HS-5 (cell line): Measurements from ENCODE around the gene ANTKMT.

Experiments
- DNase-seq: peaks from one replicate; pipeline ENCODE4 v3.0.0-alpha.2; 2012; ENCODE audit warnings: low read depth

ANTKMT gene

DNA sequence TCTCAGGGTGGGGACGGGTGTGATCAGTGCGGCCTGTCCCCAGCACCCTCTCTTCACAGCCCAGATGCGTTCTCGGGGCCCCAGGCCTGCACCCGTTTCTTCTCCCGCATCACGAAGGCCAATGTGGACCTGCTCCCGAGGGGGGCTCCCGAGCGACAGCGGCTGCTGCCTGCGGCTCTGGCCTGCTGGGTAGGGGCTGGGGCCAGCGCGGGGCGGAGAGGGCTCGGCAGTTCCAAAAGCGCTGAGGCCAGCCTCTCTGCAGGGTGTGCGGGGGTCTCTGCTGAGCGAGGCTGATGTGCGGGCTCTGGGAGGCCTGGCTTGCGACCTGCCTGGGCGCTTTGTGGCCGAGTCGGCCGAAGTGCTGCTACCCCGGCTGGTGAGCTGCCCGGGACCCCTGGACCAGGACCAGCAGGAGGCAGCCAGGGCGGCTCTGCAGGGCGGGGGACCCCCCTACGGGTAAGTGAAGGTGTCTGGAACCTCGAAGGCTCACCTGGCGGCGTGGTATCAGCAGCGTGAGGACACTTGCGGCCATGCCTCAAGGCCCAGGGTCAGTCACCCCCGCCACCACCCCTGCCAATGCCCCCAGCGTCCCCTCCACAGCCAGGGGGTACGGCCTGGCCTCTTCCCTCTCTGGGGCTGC, 44.0 kb downstream of the ANTKMT start:
- no peak for DNase-seq

- DNase-seq, result no peak
These were observed 44.5 kb downstream of the ANTKMT start for GRCh38 chr16:765488-765865.

GRCh38 chr16:766008-766819, 45.3 kb downstream of the ANTKMT start:
- DNase-seq, result no peak

DNA sequence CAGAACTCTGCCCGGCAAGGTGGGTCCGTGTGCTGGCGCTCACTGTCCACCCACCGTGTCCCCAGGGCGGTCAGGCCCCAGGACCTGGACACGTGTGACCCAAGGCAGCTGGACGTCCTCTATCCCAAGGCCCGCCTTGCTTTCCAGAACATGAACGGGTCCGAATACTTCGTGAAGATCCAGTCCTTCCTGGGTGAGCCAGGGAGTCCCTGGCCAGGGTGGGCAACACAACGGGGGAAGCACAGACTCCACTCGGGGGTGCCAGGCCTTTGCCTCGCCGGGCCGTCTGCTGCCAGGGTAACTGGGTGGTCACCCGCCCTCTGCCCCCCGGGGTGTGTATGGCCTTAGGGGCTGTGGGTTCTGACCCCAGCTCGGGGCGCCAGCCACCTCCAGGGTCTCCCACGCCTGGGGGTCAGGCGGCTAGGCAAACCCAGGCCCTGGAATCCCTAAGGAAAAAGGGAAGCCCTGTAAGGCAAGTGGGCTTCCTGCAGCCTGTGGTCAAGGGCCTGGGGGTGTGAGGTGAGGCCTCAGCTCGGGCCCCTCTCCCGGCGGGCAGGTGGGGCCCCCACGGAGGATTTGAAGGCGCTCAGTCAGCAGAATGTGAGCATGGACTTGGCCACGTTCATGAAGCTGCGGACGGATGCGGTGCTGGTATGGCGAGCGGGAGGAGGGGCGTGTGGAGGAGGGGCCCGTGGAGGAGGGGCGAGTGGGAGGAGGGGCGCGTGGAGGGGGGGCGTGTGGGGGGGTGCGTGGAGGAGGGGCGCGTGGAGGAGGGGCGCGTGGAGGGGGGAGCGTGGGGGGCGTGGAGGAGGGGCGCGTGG, 46.1 kb downstream of the ANTKMT start:
- DNase-seq, result no peak

GRCh38 chr16:767743-768235, 46.8 kb downstream of the ANTKMT start:
- no peak for DNase-seq

GRCh38 chr16:768428-768827, 47.5 kb downstream of the ANTKMT start:
- DNase-seq, result no peak

- no peak for DNase-seq
These were observed 48.3 kb downstream of the ANTKMT start for GRCh38 chr16:769184-769784.

- no peak for DNase-seq
These were observed 49.0 kb downstream of the ANTKMT start for GRCh38 chr16:769934-770333.

DNA sequence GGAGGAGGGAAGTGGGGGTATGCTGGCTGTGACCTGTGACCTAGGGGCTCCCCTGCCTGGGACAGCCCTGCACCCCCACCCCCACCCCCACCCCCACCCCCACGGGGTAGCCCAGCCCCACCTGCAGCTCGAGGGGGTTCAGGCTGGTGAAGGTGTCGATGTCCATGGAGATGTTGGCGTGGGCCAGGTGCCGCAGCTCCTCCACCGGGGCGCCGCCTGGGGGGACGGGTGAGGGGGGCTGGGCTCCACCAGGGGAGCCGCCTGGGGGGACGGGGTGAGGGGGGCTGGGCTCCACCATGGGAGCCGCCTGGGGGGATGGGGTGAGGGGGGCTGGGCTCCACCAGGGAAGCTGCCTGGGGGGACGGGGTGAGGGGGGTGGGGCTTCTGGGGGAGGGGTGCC, 49.5 kb downstream of the ANTKMT start:
- no peak for DNase-seq
